Measurements from ENCODE around the gene ATG2A. TPM values are rescaled to one million over a fixed set of nuclear protein-coding genes. Genes with fewer than 3 reads are reported as not detected.

The ATG2A gene
- total and polyA plus RNA-seq, 2 donors (not counting 3 experiments of a cell fraction or from before 2014, with no cell fraction given) = 13.4 to 24.3 TPM

DNA sequence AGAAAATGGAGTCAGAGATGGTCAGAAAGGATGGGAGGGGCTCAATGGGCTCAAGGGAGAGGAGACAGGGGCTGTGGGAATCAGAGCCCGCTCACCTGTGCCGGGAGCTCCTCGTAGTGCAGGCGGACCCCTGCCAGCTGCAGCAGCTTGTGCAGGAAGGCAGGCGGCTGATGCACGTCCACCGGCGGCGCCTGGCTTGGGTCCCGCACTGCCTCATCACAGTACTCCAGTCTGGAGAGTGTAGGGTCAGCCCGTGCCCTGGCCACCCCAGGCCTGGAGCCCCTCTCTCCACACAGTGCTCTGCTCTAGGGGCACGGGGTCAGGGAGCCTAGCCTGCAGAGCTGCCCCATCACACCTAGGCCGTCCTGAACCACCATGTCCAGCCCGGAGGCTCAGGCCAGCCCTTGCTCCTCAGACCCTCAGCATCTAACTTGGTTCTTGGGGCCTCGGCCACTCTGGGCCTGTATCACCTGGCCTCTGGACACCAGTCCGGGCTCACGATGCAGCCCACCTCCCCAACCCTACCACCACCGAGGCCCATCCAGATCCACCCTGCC, 3.8 kb downstream of the ATG2A start:
- Histone ChIP-seq H3K4me1 (ENCODE audit: control insufficient read depth, extremely low read depth, insufficient read depth, low read length) (peaks cover 11% of the 10 kb centered on the region), H3K9me3 (replicated peaks; ENCODE audit: control insufficient read depth, insufficient read depth, low read length) (no peaks in the 10 kb centered on the region), H3K27me3 (ENCODE audit: control insufficient read depth in 2 of 2, insufficient read depth in 2 of 2, low read length in 2 of 2) (no peaks in the 10 kb centered on the region), H3K36me3 (ENCODE audit: control insufficient read depth in 2 of 2, extremely low read depth in 1 of 2, insufficient read depth in 2 of 2, low read length in 2 of 2) (peaks cover 7 to 52% of the 10 kb centered on the region in 2 experiments), H3K4me2 (ENCODE audit: insufficient read depth, low read length) (no peak overlapping the region), H4K20me1 (replicated peaks; ENCODE audit: control insufficient read depth, extremely low read depth, insufficient read depth, low read length) (no peaks in the 10 kb centered on the region), H3K4me3 (replicated peaks in 1 of 3; ENCODE audit: insufficient read depth in 1 of 3, low read depth in 1 of 3, low read length in 3 of 3) (no peak overlapping the region), H3K9me1 (replicated peaks; ENCODE audit: control insufficient read depth, extremely low read depth, insufficient read depth, low read length) (no peaks in the 10 kb centered on the region), H2AFZ (ENCODE audit: low read depth, low read length) (no peak overlapping the region), H3K9ac (replicated peaks; ENCODE audit: extremely low read depth, insufficient read depth, low read length) (no peak overlapping the region), H3K27ac (ENCODE audit: insufficient read depth, low read depth, low read length) (no peak overlapping the region), H3K79me2 (ENCODE audit: control insufficient read depth, insufficient read depth, low read length) (peaks cover 7% of the 10 kb centered on the region)
- ChIA-PET CTCF (interaction anchor here (2.0 kb wide), 1 partner anchor 25 kb away, joined by 8 read pairs; no protein-coding TSS in a partner anchor), POLR2A (no interaction called here)
- FAIRE-seq (no peak), DNase-seq (ENCODE audit: low read depth, low spot score) (no peak)
- dilution Hi-C loops (cut with MboI; ENCODE audit: extremely low pct_ligation_motif_present, low sequenced_read_pairs) (no loop called here), intact Hi-C loops (cut with micrococcal nuclease) (no loop called here)
- no TSS peak for BruUV-seq (replicated peaks)
- TF ChIP-seq, protein P1, sequence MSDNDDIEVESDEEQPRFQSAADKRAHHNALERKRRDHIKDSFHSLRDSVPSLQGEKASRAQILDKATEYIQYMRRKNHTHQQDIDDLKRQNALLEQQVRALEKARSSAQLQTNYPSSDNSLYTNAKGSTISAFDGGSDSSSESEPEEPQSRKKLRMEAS (IDR thresholded peaks at IDR 0.05; ENCODE audit: insufficient read depth, insufficient read length) = no peak
- TF ChIP-seq POLR2A (IDR thresholded peaks at IDR 0.05; ENCODE audit: low read depth, low read length) (no peak), EZH2 (IDR thresholded peaks at IDR 0.05; ENCODE audit: borderline replicate concordance, low read depth, low read length, severe bottlenecking) (no peak), MYC (IDR thresholded peaks at IDR 0.05; ENCODE audit: low read depth, low read length) (no peak), POLR2AphosphoS5 (IDR thresholded peaks at IDR 0.05; ENCODE audit: insufficient read depth, low read depth, low read length) (no peak), GATA2 (IDR thresholded peaks at IDR 0.05; ENCODE audit: insufficient read depth, insufficient read length, low read depth, low read length) (no peak), FOS (IDR thresholded peaks at IDR 0.05; ENCODE audit: borderline replicate concordance, insufficient read depth, low read length) (no peak), JUN (IDR thresholded peaks at IDR 0.05; ENCODE audit: borderline replicate concordance, insufficient read depth, insufficient read length, low read depth) (no peak)
- TF ChIP-seq, protein P2, sequence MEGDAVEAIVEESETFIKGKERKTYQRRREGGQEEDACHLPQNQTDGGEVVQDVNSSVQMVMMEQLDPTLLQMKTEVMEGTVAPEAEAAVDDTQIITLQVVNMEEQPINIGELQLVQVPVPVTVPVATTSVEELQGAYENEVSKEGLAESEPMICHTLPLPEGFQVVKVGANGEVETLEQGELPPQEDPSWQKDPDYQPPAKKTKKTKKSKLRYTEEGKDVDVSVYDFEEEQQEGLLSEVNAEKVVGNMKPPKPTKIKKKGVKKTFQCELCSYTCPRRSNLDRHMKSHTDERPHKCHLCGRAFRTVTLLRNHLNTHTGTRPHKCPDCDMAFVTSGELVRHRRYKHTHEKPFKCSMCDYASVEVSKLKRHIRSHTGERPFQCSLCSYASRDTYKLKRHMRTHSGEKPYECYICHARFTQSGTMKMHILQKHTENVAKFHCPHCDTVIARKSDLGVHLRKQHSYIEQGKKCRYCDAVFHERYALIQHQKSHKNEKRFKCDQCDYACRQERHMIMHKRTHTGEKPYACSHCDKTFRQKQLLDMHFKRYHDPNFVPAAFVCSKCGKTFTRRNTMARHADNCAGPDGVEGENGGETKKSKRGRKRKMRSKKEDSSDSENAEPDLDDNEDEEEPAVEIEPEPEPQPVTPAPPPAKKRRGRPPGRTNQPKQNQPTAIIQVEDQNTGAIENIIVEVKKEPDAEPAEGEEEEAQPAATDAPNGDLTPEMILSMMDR (IDR thresholded peaks at IDR 0.05; ENCODE audit: extremely low read depth in 1 of 2, insufficient read depth in 1 of 2, low read depth in 1 of 2, low read length in 2 of 2) = no peak
